Measurements from ENCODE around the gene NFKBIE. TPM values are rescaled to one million over a fixed set of nuclear protein-coding genes. Genes with fewer than 3 reads are reported as not detected.

The NFKBIE gene
- total RNA-seq, 1 experiment from 2014 or later, result 9.7 TPM

GRCh38 chr6:44310241-44310640 is 44.9 kb upstream of the NFKBIE start:
- H3K4me3 Mint-ChIP-seq, result no peak overlapping the region
- Histone ChIP-seq H2BK5ac (ENCODE audit: insufficient read length, low read length) (no peak overlapping the region), H4K91ac (ENCODE audit: insufficient read length, low read depth, low read length) (no peak overlapping the region), H4K5ac (ENCODE audit: insufficient read length, low read depth, low read length) (no peak overlapping the region), H3K18ac (ENCODE audit: insufficient read length, low read depth, low read length) (no peak overlapping the region), H3K23ac (ENCODE audit: insufficient read length, low read depth, low read length) (no peak overlapping the region), H3K9me3 (ENCODE audit: control insufficient read depth, low read depth, low read length) (no peaks in the 10 kb centered on the region), H4K20me1 (ENCODE audit: control insufficient read depth, insufficient read depth, insufficient read length) (no peaks in the 10 kb centered on the region), H2BK20ac (ENCODE audit: low read depth, low read length, poor library complexity, severe bottlenecking) (no peak overlapping the region), H3K4me1 (ENCODE audit: insufficient read depth, low read length) (no peaks in the 10 kb centered on the region), H2AFZ (ENCODE audit: low read length) (no peak overlapping the region), H4K8ac (replicated peaks; ENCODE audit: insufficient read length, low read depth, low read length) (no peak overlapping the region), H3K27me3 (ENCODE audit: insufficient read depth, low read length) (peaks cover 2% of the 10 kb centered on the region; the same call in 1 of the 2 replicates), H3K4me2 (ENCODE audit: insufficient read depth, insufficient read length, low read length) (no peak overlapping the region), H3K4ac (ENCODE audit: low read depth, low read length) (no peak overlapping the region), H2BK120ac (ENCODE audit: low read depth, low read length, poor library complexity, severe bottlenecking) (no peak overlapping the region), H3K9ac (ENCODE audit: extremely low read depth, insufficient read length, low read length) (no peak overlapping the region), H2BK15ac (ENCODE audit: low read depth, low read length) (no peak overlapping the region), H3K79me1 (ENCODE audit: insufficient read depth, low read depth, low read length, poor library complexity, severe bottlenecking) (peaks cover 5% of the 10 kb centered on the region), H3K14ac (ENCODE audit: insufficient read depth, low read length) (no peak overlapping the region), H2AK5ac (ENCODE audit: insufficient read length, low read length) (no peak overlapping the region), H2BK12ac (ENCODE audit: insufficient read length, low read depth, low read length) (no peak overlapping the region), H3K56ac (ENCODE audit: insufficient read length, low read depth, low read length) (no peak overlapping the region), H3K79me2 (ENCODE audit: insufficient read depth, low read length) (peaks cover 6% of the 10 kb centered on the region; the same call in 1 of the 2 replicates), H3T11ph (ENCODE audit: low read length) (no peak overlapping the region), H3K23me2 (ENCODE audit: insufficient read length, low read depth, low read length, poor library complexity, severe bottlenecking) (peaks cover 4% of the 10 kb centered on the region), H3K27ac (ENCODE audit: insufficient read length, low read depth, low read length) (no peak overlapping the region)
- H3K36me3 Mint-ChIP-seq (ENCODE audit: insufficient read depth in 1 of 3, low read depth in 3 of 3), result peaks cover 27 to 62% (median 57%) of the 10 kb centered on the region in 3 experiments
- no CpG with 5 or more reads among the region's 3 CpGs for WGBS (ENCODE audit: extremely low coverage, insufficient read length, low lambda C conversion rate)
- no peaks in the 10 kb centered on the region for H3K9me3 Mint-ChIP-seq
- H3K27me3 Mint-ChIP-seq (ENCODE audit: low read depth), result no peaks in the 10 kb centered on the region; the same call in 1 of the 2 replicates
- no peak for TF ChIP-seq CTCF (conservative IDR thresholded peaks at IDR 0.05)
- peaks cover 9% of the 10 kb centered on the region in 2 experiments for H3K4me1 Mint-ChIP-seq
- no peak overlapping the region for H3K27ac Mint-ChIP-seq
- no peak for DNase-seq

Data from H9 (cell line).